Hippocampal formation (tissue), 2 donors: ENCODE measurements around the gene C6orf58.

Experiments
- DNase-seq, 2 donors: peaks; one replicate each; lab custom pipeline; 2025; lab: John Stamatoyannopoulos, UW

Gene C6orf58

DNA sequence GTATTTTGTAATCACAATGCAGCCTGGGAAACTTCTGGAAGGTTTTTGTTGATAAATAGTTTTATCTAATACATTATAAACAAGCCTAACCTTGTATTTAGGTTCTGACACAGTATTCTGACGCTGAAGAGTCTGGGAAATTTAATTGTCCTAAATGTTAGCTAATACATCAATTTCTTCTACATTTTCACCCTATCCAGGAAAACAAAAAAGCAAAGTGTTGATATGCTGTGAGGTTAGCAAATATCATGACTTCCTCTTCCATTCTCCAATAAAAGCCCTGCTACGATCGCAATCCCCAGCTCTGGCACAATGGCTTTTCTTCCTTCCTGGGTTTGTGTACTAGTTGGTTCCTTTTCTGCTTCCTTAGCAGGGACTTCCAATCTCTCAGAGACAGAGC is at the start of gene C6orf58:
Gene C6orf58, plus strand, starts transcription at position 301 of the 400 bp plus-strand sequence. Its CDS starts 12 bp downstream, at position 313.
- no peak for DNase-seq

DNA sequence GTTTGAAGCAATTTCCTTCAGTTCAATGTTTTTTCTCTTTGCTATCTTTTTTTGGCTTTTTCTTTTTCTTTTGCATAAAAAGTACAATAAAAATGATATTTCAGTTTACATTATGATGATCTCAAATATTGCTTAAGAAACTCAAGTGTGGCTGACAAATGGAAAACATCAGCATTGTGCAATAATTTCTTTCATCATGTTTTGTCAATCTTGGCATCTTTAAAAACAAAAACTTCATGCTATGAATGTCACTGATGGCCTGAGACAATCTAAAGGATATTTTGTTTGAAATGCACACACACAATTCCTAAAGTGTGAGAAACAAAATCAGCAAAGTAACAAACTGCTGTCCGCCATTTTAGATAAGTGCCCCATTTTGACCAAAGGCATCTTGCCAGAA is 44.0 kb upstream of the C6orf58 start:
- DNase-seq = no peak

DNA sequence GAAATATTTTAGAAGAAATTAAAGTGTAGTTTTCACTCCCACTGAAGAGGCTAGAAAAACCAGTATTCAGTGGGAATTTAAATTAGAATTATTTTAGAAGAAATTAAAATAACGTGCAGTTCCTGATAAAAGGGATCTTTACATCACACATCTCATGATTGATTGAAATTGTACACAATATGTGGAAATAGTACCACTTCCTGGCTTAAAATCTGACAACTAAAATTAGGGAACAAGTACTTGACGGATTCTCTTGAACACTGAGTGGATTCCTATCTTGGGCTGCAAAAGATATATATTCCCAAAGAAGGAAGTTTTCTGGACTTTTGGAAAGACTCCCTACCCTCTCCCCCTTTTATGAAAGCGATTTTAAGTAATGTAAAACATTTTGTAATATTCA is 43.2 kb upstream of the C6orf58 start:
- no peak for DNase-seq

DNA sequence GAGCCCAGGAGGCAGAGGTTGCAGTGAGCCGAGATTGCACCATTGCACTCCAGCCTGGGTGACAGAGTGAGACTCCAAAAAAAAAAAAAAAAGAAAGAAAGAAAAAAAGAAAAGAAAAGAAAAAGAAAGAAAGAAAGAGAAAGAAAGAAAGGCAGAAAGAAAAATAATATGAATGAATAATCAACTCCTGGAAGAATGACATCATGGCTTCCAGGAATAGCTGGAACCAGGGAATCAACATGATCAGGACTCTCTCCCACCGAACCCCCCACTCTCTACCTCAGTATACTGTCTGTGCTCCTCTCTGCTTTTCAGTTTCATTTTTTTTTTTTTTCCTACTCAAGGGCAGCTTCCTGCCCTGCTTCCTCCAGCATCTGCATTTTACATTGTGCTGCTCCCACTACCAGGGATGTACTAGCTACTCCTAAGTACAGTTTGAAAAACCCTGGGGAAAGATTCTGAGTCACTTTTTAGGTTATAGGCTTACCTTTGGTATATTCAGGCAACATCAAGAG is 38.2 kb upstream of the C6orf58 start:
- no peak for DNase-seq

DNA sequence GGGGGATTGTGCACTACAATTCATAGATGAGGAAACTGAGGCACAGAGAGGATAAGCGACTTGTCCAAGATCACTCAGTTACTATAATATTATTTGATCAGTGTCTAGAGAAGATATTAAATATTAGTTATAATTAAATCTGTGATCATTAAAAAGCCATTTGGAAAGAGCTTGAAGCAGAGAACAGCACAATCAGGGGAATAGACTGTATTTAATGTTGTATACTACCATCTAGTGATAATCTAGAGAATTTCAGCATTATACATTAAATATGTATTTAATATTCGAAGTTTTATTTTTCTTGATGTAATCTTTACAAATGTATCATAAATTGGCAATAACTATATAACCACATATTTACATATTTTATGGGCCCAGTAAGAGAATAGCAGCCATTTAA is 37.7 kb upstream of the C6orf58 start:
- DNase-seq = peak in 1 of 2 donors; percentile 58

DNA sequence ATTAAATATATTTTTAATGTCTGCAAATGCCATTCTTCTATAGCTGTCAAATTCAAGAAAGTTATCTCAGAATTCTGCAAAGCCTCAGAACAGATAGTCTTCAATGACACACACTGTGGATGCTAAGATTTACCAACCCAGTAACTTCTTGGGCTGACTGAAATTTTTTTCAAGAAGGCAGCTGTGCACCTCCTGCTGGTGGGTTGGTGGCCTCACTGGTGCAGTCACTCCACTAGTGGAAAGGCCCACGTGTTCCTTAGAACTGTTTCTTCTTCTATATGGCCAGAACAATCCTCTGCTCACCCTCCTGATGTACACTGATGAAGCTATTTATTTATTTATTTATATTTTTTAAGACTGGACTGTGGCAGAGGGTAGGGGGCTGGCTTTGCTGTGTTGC is 29.8 kb upstream of the C6orf58 start:
- no peak for DNase-seq

DNA sequence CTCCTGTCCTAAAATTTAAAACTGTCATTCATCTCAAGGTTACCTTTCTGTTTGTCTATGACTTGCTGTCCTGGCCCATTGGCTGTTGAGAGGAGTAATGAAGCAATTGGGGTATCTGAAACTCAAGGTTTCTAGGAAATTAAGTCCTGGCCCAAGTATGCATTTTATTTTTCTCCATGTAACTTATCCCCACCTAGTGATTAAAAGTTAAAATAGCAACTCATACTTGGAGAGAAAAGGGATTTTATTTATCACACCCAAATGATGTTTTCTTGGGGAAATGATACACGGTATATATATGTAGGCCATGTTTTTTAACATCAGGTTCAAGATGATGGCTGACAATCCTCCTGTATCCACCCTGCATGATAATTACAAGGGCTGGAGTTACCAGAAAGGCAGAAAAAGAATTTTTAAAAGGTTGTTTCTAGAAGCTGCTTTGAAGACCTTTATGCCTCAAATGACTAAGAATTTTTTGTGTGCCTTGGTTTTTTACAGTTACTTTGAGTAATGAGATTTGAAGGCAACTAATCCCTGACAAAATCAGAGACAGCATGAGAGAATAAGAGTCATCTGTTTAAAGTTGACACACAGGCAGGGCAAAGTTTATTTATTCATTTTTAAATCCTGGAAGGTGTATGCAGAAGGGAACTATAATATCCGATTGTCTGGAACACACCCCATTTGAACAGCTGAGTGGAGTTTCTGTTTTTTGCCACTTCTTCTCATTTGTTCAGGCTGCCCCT is 28.9 kb upstream of the C6orf58 start:
- peak in 1 of 2 donors; percentile 6 for DNase-seq

DNA sequence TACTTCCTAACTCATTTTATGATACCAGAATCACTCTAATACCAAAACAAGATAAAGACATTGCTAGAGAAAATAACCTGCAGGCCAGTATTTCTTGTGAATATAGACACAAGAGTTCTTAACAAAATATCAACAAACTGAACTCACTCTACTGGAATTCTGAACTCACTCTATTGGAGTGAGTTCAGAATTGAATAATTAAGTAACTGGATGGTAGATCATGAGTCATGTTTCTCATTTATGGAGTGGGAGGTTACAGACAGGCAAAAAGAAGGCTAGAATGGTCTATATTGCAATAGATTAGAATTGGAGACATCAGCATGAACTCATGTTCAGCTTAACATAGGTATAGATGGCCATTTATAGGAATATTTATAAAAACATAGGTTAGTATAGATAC is 26.6 kb upstream of the C6orf58 start:
- no peak for DNase-seq

DNA sequence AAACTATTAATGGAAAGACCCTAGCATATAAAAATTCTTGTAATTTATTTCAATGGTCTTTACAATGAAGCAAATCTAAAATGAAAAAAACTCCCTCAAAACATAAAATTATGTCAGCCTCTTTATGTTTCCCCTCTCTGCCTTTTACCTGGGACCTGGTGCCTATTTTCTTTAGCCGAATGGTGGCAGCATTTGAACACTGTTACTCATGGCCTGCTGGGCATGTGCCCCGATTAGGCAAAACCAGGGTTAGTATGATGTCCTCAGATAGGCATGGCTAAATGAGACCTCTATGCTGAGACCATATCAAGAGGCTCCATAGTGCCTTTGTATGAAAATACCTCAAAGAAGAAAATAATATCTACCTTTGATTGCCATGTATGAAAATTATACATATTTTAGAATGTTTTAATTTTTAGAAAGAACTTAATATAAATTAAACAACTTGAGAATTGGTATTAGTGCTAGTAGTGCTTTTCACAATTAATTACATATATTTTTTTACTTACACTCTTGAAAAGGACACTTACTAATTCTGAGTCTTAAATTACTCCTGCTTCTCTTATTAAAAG is 22.5 kb upstream of the C6orf58 start:
- no peak for DNase-seq

DNA sequence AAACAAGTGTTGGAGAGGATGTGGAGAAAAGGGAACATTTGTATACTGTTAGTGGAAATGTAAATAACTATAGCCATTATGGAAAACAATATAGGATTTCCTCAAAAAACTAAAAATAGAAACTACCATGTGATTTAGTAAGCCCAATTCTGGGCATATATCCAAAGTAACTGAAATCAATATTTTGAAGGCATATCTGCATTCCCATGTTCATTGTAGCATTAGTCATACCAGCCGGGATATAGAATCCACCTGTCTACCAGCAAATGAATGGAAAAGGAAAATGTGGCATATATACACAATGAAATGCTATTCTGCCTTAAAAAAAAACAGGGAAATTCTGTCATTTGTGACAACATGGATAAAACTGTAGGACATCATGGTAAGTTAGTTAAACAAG is 15.3 kb upstream of the C6orf58 start:
- DNase-seq = no peak

DNA sequence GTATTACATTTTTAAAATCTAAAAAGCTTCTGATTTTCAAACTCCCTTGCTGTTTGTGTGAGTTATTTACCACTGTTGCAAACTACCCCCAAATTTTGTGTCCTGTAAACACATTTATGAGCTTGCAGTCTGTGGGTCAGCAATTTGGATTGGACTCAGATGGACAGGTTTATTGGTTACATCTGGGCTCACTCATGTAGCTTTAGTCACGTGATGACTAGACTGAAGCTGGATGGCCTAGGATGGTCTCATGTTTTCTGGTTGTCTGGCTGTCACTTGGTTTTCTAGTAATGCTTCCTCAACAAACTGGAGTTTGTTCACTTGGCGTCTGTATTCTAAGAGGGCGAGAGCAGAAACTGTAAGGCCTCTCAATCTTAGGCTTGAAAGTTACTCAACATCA is 12.2 kb upstream of the C6orf58 start:
- DNase-seq = no peak

DNA sequence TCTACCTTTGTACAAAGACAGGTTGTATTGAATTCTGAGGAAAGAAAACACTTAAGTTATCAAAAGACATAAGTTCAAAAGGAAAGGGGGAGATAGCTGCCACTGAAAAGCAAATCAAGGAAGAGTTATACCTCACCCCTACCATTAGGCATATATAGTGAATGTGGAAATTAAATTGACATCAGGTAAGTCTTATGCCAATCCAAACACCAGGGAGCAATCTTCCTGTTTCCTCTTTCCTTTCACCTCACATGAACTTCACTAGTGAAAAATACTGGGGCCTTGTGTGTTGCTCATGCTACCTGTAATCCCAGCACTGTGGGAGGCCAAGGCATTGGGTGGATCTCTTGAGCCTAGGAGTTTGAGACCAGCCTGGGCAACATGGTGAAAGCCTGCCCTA is 10.9 kb upstream of the C6orf58 start:
- DNase-seq = no peak

DNA sequence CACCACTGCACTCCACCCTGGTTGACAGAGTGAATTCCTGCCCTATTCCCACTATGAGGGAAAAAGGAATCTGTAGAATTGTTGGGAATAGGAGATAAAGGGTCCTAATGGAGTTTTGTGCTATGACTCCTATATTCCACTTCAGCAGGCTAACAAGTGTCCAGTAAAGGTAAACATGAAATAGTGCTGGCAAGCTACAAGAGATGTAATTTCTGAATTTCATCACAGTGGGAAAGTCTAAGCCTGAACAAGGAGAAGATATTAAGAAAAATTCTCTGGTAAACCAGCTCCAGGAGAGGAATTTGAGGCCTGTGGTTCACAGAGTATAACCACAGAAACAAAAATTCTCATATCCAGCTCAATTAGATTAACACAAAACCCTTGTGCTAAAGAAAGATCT is 10.3 kb upstream of the C6orf58 start:
- DNase-seq = no peak

DNA sequence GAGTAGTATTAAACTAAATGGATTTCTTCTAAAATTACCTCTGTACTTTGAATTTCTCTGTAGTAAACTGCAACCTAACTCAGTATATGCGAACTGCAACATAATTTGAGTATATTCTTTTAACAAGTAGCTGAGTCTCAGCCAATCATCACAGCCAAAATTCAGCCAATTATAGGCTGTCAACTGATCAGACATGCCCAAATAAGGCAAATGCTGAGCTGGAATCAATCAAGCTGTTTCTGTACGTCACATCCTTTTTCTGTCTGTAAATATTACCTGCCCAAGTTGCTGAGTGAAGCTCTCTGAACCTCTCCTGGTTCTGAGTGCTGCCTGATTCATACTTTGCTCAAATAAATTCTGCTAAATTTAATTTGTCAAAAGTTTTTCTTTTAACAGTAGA is 9.5 kb upstream of the C6orf58 start:
- DNase-seq = no peak

DNA sequence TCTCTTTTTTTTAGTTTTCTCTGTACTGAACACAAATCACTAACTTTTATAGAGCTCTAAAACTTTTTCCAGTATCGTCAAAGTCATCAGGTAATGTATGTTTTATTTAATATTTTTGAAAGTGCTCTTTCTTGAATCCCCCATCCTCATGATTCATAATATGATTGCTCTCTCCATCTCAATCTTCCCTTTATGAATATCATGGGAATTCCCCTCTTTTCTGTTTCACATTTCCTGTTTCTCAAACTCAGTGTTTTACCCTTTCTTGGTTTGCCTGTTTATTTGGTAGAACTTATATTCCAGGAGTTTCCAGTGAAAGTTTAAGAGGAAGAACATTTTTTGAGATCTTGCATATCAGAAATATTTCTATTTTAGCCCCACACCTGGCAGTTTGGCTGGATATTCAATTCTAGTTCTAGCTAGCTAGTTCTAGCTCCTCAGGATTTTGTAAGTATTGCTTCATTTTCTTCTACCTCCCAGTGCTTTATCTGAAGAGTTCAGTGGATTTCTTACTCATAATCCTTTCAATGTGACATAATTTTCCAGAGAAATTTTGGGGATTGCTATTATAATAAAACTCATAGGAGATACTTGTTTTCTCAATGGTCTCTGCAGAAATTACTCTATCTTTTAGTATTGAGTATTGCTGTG is 6.1 kb upstream of the C6orf58 start:
- no peak for DNase-seq

DNA sequence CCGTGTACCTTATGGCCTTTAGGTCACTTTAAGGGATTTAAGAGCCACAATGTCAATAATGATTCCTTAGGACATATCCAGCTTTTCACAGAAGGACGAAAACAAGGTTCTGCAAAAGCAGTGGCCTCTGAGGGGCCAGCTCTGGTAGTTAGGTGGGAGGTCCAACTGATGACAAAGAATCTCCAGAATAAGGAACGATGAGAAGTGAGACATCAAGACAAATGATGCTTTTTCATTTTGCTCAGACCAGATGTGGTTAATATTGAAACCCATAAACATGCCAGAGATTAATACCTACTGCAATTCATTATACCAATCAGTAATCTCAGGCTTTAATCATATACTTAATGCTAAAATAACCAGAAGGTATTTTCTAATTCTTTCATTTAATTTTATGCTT is 1.9 kb downstream of the C6orf58 start:
- no peak for DNase-seq

DNA sequence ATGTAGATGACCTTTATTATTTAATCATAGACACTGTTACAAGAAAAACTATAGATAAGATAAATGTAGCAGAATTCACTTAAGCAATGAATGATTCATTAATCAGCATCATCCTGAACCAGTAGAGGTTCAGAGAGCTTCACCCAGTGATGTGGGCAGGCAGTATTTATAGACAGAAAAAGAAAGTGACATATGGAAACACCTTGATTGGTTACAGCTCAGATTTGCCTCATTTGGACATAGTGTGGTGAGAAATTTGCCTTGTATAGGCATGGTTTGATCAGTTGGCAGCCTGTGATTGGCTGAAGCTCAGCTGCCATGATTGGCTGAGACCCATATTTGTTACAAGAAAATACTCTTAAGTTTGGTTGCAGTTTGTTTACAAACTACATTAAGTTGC is 4.6 kb downstream of the C6orf58 start:
- DNase-seq = no peak

DNA sequence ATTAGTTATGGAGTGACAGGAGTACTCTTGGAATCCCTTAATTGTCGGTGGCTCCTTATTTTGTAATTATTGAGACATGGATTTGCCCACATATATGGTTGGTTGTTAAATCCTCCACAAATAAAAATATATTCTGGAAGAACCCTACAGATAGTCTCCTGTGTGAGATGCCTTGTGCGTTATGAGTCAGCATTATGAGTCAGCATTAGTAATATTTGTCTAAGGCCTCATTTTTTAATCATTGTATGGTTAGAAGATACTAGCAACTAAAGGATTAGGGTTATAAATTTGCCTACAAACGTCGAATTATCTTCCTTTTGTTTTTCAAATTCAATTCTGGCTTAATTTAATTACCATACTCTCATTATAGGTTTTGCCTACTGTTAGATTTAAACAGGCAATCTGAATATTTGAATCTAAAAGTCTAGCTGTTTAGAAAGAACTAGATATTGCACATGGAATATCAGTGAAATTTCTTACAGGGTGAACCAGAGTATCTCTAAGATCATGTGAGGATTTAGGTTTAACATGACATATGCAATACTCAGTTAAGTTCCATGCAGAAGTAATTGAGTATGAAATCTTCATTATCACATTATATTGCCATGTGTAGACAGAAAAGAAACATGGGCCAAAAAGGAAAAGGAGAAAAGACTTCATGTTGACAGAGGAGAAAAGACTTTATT is 5.9 kb downstream of the C6orf58 start:
- no peak for DNase-seq

DNA sequence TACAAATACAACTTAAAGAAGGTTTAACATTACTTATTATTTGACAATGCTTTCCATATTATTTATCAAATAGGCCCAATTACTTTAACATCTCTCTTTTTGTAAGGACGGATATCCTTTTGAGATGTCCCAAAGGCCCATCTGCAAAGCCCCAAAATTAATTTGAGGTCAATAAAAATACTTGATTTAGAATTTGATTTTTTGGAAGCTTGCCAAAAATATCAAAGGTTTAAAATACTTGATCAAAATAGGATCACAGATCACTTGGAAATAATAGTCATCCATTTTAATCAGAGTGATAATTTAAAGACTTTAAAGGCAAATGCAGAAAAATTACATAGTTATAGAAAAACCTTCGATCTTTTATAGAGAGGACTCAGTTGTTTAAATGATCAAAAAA is 8.1 kb downstream of the C6orf58 start:
- no peak for DNase-seq

DNA sequence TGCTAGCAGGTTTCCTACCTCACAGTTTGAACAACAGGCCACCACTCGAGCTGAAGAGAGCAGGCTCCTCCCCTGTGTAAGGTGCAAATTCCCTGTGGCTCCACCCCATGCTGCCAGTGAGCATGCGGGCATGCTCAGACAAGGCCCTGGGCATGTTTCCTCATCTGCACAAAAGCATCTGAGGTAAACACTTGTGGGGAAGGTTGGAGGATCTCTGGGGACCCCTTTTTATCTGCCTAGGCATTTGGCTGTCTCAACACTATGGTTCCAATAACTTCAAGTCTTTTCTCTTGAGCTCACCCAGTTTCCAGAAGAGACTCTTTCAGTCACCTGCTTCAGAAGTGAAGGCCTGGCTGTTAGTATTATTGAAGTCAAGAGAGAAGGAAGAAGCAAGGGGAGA is 9.4 kb downstream of the C6orf58 start:
- DNase-seq = no peak

DNA sequence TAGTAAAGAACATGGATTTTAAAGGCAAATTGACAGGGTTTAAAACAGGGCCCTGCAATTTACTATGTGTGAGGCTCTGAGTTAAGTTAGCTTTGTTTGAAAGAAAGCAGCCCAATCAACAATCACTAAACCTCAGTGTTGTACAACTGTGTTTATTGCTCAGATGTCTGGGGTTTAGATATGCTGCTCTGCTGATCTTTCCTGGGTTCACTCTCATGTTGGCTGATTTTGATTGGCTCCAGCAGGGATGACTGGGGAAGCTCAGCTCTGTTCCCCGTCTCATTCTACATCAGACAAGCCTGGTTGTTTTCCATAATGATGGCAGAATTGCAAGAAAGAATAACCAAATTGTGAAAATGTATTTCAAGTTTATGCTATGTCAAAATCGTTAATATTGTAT is 10.9 kb downstream of the C6orf58 start:
- no peak for DNase-seq

DNA sequence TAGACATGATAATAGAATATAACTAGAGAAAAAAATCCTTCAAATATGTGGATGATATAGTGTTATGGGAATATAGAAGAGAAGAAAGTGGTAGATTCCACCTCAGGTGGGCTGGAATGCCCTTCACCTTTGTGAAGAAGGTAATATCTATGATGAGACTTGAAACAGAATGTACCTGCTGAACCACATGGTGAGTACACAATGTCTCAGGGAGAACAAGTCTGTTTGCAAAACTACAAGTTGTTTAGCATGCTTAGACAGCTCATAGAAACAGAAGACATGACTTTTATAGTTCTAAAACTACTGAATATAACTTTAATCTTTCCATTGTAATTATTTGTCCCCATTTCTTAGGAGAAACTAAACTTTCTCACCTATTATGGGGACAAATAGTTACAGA is 12.2 kb downstream of the C6orf58 start:
- DNase-seq = no peak

DNA sequence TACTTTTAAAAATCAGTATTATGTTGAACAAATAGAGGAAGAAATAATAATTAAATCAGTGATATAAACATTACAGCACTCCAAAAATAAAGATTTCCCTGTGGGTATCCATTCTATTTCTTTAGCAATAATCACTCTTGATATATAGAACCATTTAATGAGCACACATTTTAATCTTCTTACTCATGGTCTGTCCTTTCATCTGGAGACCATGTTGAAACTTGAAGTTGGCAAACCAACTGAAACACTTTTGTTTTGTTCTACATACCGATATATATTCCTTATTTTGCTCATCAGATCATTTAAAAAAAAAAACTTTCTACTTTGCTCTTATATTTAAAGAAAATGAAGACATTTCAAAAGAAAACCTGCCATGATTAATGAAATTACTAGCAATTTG is 13.4 kb downstream of the C6orf58 start:
- no peak for DNase-seq
